Breast epithelium (tissue), 4 donors: ENCODE measurements around the gene NR2F2. TPM values are rescaled to one million over a fixed set of nuclear protein-coding genes. Genes with fewer than 3 reads are reported as not detected.

Experiments
- DNase-seq, 2 donors: peaks; one replicate each; pipeline ENCODE4 v3.0.0-alpha.2; 2019; ENCODE audit warnings: low spot score in 2 of 2
- H3K27ac ChIP-seq, 2 donors: fragments of 200-600 bp; sonication (generic) in 1 of 2; one replicate each; pipeline ENCODE4 v1.5.1; 2016 to 2019; ENCODE audit warnings: mild to moderate bottlenecking in 1 of 2
- H3K27me3 ChIP-seq, 2 donors: fragments of 200-600 bp; sonication (generic) in 1 of 2; one replicate each; pipeline versions ENCODE4 v1.5.1 to v1.6.0; 2017 to 2019; ENCODE audit warnings: control low read depth in 1 of 2, mild to moderate bottlenecking in 1 of 2
- H3K36me3 ChIP-seq: fragments of 200-600 bp; one replicate; pipeline ENCODE4 v1.5.1; 2019
- H3K4me1 ChIP-seq, 2 donors: fragments of 200-600 bp; sonication (generic); one replicate each; pipeline ENCODE4 v1.5.1; 2016 to 2019; ENCODE audit warnings: control low read depth in 1 of 2
- H3K4me3 ChIP-seq, 3 donors: fragments of 200-600 bp; sonication (generic); 1 replicate in 2 of 3; 2 replicates in 1 of 3; pipeline ENCODE4 v1.5.1; 2016 to 2019; ENCODE audit warnings: mild to moderate bottlenecking in 3 of 3, moderate library complexity in 2 of 3
- H3K9me3 ChIP-seq, 2 donors: fragments of 200-600 bp; sonication (generic) in 1 of 2; one replicate each; pipeline ENCODE4 v1.5.1; 2016 to 2019; ENCODE audit warnings: control low read depth in 1 of 2
- POLR2A ChIP-seq: fragments of 450-650 bp; IDR thresholded peaks from one replicate; pipeline ENCODE4 v1.6.1; 2016; ENCODE audit warnings: antibody characterized with exemption, mild to moderate bottlenecking, moderate library complexity
- POLR2AphosphoS5 ChIP-seq, 3 donors: sonication (generic); formaldehyde crosslinking; IDR thresholded peaks; one replicate each; pipeline ENCODE4 v1.6.1; 2017; ENCODE audit warnings: antibody characterized with exemption in 3 of 3
- intact Hi-C: fragments of 100-400 bp; cut with DNase I; formaldehyde crosslinking; loops from one replicate; pipeline ENCODE4 v1.15.1; 2023; ENCODE audit warnings: low total_unique reads
- total RNA-seq, 3 donors: library from RNA; depleted of rRNA; stranded (reverse); fragments of >200 nt; gene quantifications; one replicate each; pipeline ENCODE4 v1.1.0, GENCODE V29; 2016
- TF ChIP-seq, protein P1 (sequence below), 3 donors: fragments of 450-650 bp; IDR thresholded peaks; one replicate each; pipeline ENCODE4 v1.5.1; 2016 to 2017; ENCODE audit warnings: antibody characterized with exemption in 3 of 3, mild to moderate bottlenecking in 3 of 3, moderate library complexity in 3 of 3

The NR2F2 gene
- total RNA-seq, 3 donors from 2014 or later: 13.2 to 22.9 (median 13.6) TPM

DNA sequence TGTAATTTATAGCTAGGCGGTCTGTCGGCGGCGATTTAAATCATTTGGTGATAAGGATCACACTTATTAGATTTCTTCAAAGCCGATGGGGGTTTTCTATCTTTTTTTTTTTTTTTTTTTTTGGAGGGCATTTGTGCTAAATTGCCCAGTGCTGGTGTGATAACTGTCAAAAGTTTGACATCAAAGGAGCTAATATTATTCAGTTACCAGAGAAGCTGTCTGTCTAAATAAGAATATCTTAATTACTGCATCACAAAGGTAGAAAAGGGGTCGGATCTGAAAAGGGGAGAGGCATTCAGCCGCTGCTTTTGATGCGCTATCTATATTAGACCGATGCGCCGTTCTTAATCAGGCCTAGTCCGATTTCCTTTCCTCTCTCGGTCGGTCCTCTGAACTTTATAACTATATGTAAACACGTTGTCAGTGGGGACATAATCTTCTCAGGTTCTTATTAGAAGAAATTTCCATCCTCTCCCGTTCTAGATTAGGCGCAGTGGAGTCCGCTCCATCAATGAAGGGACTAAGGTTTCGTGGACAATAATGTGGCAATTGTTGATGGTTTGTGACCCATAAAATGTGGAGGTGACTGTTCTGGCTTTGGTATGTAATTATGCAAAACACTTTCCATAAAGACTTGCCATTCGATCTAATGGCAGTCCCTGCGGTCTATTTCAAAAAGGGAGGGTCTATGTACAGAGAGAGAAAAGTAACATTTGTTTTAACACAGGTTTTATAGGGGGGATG lies 31.7 kb downstream of the NR2F2 start:
- intact Hi-C loops: no loop called here
- Histone ChIP-seq H3K4me3 (no peak overlapping the region), H3K27me3 (peaks cover 0 to 83% of the 10 kb centered on the region in 2 donors), H3K36me3 (no peaks in the 10 kb centered on the region), H3K27ac (no peak overlapping the region), H3K4me1 (no peaks in the 10 kb centered on the region), H3K9me3 (no peaks in the 10 kb centered on the region)
- no peak for DNase-seq
- TF ChIP-seq POLR2AphosphoS5 (IDR thresholded peaks at IDR 0.05) (no peak), POLR2A (no peak)
- TF ChIP-seq, protein P1, sequence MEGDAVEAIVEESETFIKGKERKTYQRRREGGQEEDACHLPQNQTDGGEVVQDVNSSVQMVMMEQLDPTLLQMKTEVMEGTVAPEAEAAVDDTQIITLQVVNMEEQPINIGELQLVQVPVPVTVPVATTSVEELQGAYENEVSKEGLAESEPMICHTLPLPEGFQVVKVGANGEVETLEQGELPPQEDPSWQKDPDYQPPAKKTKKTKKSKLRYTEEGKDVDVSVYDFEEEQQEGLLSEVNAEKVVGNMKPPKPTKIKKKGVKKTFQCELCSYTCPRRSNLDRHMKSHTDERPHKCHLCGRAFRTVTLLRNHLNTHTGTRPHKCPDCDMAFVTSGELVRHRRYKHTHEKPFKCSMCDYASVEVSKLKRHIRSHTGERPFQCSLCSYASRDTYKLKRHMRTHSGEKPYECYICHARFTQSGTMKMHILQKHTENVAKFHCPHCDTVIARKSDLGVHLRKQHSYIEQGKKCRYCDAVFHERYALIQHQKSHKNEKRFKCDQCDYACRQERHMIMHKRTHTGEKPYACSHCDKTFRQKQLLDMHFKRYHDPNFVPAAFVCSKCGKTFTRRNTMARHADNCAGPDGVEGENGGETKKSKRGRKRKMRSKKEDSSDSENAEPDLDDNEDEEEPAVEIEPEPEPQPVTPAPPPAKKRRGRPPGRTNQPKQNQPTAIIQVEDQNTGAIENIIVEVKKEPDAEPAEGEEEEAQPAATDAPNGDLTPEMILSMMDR (IDR thresholded peaks at IDR 0.05): no peak

DNA sequence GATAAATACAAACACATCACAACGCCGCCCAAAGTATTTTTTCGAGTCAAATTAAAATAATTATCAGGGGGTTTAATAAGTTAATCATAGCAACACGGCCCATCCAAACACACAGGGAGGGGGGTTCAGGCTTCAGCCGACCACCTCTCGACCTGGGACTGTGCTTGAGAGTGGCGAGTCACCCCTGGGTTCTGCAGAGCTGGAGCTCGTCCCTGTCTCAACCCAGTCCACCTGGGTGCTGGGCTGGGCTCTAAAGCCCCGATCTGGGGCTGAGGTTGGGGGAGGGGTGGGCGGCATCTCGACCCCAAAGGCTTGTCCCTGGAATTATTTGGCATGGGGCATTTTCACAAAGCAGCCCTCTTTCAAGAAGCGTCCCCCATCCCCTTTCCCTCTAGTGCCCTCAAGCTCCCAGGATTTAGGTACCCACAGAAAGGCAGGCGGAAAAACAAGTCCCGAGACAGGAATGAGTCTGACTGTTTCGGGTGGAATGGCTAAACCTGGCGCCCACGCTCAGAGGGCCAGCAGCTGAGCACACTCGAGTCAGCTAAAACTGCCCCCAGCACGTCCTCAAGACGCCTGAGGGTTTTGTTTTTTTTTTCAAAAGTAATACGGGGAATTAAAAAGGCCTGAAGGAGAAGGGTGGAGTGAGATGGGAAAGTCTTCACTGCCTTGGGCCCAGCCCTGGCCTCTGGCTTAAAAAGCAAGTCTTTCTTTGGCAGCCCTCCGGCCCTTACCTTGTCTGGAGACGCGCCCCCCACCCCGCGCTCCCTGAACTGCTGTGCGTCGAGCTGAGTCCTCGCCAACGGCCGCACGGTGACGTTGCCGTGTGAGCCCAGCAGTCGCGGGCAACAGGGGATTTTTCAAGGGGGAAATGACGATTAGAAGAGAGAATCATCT lies 32.5 kb downstream of the NR2F2 start:
- Histone ChIP-seq H3K9me3 (no peaks in the 10 kb centered on the region), H3K36me3 (no peaks in the 10 kb centered on the region), H3K27ac (no peak overlapping the region), H3K4me1 (no peaks in the 10 kb centered on the region), H3K27me3 (peaks cover 0 to 87% of the 10 kb centered on the region in 2 donors), H3K4me3 (no peak overlapping the region)
- intact Hi-C loops: no loop called here
- TF ChIP-seq POLR2A: no peak
- no peak for TF ChIP-seq POLR2AphosphoS5 (IDR thresholded peaks at IDR 0.05)
- TF ChIP-seq, protein P1 (IDR thresholded peaks at IDR 0.05): no peak
- DNase-seq: no peak

DNA sequence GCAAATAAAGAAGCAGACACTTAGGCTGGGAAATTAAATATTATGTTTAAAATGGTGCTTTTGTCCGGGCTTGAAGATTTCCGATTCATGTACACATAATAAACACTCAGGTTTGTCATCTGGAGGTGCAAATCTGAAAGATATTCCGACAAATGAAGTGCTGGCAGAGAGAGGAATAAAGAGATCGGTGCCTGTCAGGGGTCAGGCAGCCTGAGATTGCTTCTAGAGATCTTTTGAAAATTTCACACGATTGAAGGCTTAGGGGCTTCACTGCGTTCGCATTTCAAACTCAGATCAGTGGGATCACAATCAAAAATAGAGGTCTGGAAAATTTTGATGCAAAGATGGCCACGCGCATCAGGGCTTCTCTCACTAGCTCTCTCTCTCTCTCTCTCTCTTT lies 33.2 kb downstream of the NR2F2 start:
- H3K4me3 ChIP-seq: no peak overlapping the region
- no peak for DNase-seq
- H3K36me3 ChIP-seq: no peaks in the 10 kb centered on the region
- H3K4me1 ChIP-seq: no peaks in the 10 kb centered on the region
- intact Hi-C loops: no loop called here
- TF ChIP-seq, protein P1 (IDR thresholded peaks at IDR 0.05): no peak
- TF ChIP-seq POLR2A: no peak
- TF ChIP-seq POLR2AphosphoS5 (IDR thresholded peaks at IDR 0.05): no peak
- no peaks in the 10 kb centered on the region for H3K9me3 ChIP-seq
- peaks cover 0 to 87% of the 10 kb centered on the region in 2 donors for H3K27me3 ChIP-seq
- no peak overlapping the region for H3K27ac ChIP-seq

DNA sequence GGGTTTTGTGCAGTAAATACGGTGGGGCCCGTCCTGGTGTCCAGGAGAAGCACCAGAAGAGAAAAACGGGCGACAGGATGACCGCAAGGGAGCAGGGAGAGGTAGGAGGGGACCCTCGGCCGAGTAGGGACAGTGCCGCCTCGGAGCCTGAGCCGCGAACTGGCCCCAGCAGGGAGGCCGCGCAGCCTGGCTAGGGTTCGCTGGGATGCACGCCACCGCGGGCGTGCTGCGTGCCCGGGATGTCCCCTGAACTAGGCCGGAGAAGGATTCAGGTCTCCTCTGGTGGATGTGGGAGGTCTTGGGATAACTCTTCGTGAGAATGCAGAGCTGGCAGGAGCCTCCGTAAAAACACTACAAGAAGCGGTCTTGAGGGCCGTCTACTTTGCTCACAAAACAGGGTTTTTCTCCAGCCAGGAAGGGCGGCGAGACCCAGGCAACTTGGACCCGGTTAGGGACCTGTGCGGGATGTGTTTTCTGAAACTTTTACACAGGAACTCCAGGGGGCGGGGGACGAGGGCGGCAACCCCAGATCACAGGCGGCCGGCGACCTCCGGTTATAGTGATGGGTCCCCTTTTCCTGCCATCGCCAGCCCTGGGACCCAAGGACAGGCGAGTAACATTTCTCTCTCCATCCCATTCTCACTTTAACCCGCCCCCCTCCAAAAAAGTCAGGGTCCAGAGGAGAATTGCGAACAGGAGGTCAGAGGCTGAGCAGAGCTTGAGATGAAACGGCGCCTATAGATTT lies 35.5 kb downstream of the NR2F2 start:
- Histone ChIP-seq H3K36me3 (no peaks in the 10 kb centered on the region), H3K4me1 (no peaks in the 10 kb centered on the region), H3K27me3 (peaks cover 0 to 68% of the 10 kb centered on the region in 2 donors), H3K27ac (no peak overlapping the region), H3K9me3 (no peaks in the 10 kb centered on the region), H3K4me3 (no peak overlapping the region)
- DNase-seq: no peak
- intact Hi-C loops: no loop called here
- TF ChIP-seq POLR2AphosphoS5 (IDR thresholded peaks at IDR 0.05) (no peak), POLR2A (no peak)
- TF ChIP-seq, protein P1 (IDR thresholded peaks at IDR 0.05): no peak
